Breast epithelium (tissue), 4 donors: ENCODE measurements around the gene STIM1. TPM values are rescaled to one million over a fixed set of nuclear protein-coding genes. Genes with fewer than 3 reads are reported as not detected.
A peak's percentile ranks its signal among the peaks of the same experiment; 100 is the strongest.

ENCODE experiments used
- DNase-seq, 2 donors: peaks; one replicate each; pipeline ENCODE4 v3.0.0-alpha.2; 2019; ENCODE audit warnings: low spot score in 2 of 2
- H3K27ac ChIP-seq, 2 donors: fragments of 200-600 bp; sonication (generic) in 1 of 2; one replicate each; pipeline ENCODE4 v1.5.1; 2016 to 2019; ENCODE audit warnings: mild to moderate bottlenecking in 1 of 2
- H3K27me3 ChIP-seq, 2 donors: fragments of 200-600 bp; sonication (generic) in 1 of 2; one replicate each; pipeline versions ENCODE4 v1.5.1 to v1.6.0; 2017 to 2019; ENCODE audit warnings: control low read depth in 1 of 2, mild to moderate bottlenecking in 1 of 2
- H3K36me3 ChIP-seq: fragments of 200-600 bp; one replicate; pipeline ENCODE4 v1.5.1; 2019
- H3K4me1 ChIP-seq, 2 donors: fragments of 200-600 bp; sonication (generic); one replicate each; pipeline ENCODE4 v1.5.1; 2016 to 2019; ENCODE audit warnings: control low read depth in 1 of 2
- H3K4me3 ChIP-seq, 3 donors: fragments of 200-600 bp; sonication (generic); 1 replicate in 2 of 3; 2 replicates in 1 of 3; pipeline ENCODE4 v1.5.1; 2016 to 2019; ENCODE audit warnings: mild to moderate bottlenecking in 3 of 3, moderate library complexity in 2 of 3
- H3K9me3 ChIP-seq, 2 donors: fragments of 200-600 bp; sonication (generic) in 1 of 2; one replicate each; pipeline ENCODE4 v1.5.1; 2016 to 2019; ENCODE audit warnings: control low read depth in 1 of 2
- CTCF ChIP-seq, 3 donors: fragments of 450-650 bp; IDR thresholded peaks; one replicate each; pipeline ENCODE4 v1.5.1; 2016 to 2017; ENCODE audit warnings: antibody characterized with exemption in 3 of 3, mild to moderate bottlenecking in 3 of 3, moderate library complexity in 3 of 3
- POLR2A ChIP-seq: fragments of 450-650 bp; IDR thresholded peaks from one replicate; pipeline ENCODE4 v1.6.1; 2016; ENCODE audit warnings: antibody characterized with exemption, mild to moderate bottlenecking, moderate library complexity
- POLR2AphosphoS5 ChIP-seq, 3 donors: sonication (generic); formaldehyde crosslinking; IDR thresholded peaks; one replicate each; pipeline ENCODE4 v1.6.1; 2017; ENCODE audit warnings: antibody characterized with exemption in 3 of 3
- intact Hi-C: fragments of 100-400 bp; cut with DNase I; formaldehyde crosslinking; loops from one replicate; pipeline ENCODE4 v1.15.1; 2023; ENCODE audit warnings: low total_unique reads
- total RNA-seq, 3 donors: library from RNA; depleted of rRNA; stranded (reverse); fragments of >200 nt; gene quantifications; one replicate each; pipeline ENCODE4 v1.1.0, GENCODE V29; 2016

The STIM1 gene
- total RNA-seq, 3 donors from 2014 or later: 44.2 to 68.2 (median 47.9) TPM

- Histone ChIP-seq H3K27me3 (no peaks in the 10 kb centered on the region), H3K4me3 (no peak overlapping the region), H3K36me3 (no peaks in the 10 kb centered on the region), H3K4me1 (peaks cover 0 to 28% of the 10 kb centered on the region in 2 donors), H3K27ac (peak overlapping the region; percentile 8 to 52), H3K9me3 (no peaks in the 10 kb centered on the region)
- DNase-seq: no peak
- no peak for TF ChIP-seq POLR2A
- no peak for TF ChIP-seq CTCF (IDR thresholded peaks at IDR 0.05)
- TF ChIP-seq POLR2AphosphoS5 (IDR thresholded peaks at IDR 0.05): no peak
- intact Hi-C loops: no loop called here
Observed at GRCh38 chr11:3936517-3936916, 81.1 kb downstream of the STIM1 start.

DNA sequence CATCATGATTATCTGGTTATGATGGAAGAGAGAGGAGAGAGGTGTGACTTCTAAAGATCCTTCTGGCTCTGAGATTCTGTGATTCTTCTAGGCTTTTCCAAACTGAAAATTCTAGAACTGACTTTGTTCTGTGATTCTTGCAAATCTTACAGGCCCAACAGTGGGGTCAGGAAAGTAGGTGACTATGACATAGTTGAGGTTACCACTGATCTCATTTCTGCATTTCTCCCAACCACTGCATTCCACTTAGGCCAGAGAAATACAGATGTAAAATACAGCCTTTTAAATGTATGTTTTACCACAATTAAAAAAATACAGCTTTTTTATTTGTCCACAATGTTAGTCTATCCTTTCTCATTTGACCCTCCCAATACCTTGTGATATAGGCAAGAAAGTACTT is 83.7 kb downstream of the STIM1 start:
- no peaks in the 10 kb centered on the region for H3K36me3 ChIP-seq
- H3K4me1 ChIP-seq: peaks cover 3 to 44% of the 10 kb centered on the region in 2 donors
- H3K9me3 ChIP-seq: no peaks in the 10 kb centered on the region
- no peaks in the 10 kb centered on the region for H3K27me3 ChIP-seq
- DNase-seq: no peak
- no peak overlapping the region for H3K4me3 ChIP-seq
- intact Hi-C loops: no loop called here
- H3K27ac ChIP-seq: peak overlapping the region; percentile 76 to 87
- TF ChIP-seq CTCF (IDR thresholded peaks at IDR 0.05) (no peak), POLR2AphosphoS5 (IDR thresholded peaks at IDR 0.05) (no peak), POLR2A (no peak)

DNA sequence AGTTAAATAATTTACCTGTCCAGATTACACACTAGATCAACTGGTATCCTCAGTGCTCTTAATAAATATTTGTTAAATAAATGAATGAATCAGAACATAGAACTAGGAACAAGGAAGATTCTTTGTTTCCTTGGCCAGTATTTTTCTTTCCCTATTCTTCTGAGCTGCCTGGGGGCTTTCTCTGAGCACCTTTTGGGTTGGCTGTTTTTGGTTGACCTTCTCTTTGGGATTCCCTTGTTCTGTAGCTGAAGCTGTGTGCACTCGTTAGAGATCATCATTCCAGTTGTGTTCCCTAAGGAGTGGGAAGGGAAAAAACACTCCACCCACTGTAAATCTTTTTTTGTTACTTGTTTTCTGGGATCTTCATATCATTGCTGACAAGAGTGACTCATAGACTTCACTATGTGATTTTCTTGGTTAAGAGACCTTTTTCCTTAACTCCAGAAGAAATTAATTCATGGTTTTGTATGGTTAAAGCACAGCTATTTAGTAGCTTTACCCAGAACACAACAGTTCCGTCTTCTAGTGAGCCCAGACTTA is 84.3 kb downstream of the STIM1 start:
- intact Hi-C loops: no loop called here

GRCh38 chr11:3942160-3942955 is 86.9 kb downstream of the STIM1 start:
- Histone ChIP-seq H3K27ac (peak overlapping the region; percentile 60 to 77), H3K27me3 (no peaks in the 10 kb centered on the region), H3K4me1 (peaks cover 13 to 42% of the 10 kb centered on the region in 2 donors), H3K4me3 (no peak overlapping the region), H3K9me3 (no peaks in the 10 kb centered on the region), H3K36me3 (no peaks in the 10 kb centered on the region)
- no peak for DNase-seq
- intact Hi-C loops: no loop called here
- TF ChIP-seq POLR2A (no peak), CTCF (IDR thresholded peaks at IDR 0.05) (no peak), POLR2AphosphoS5 (IDR thresholded peaks at IDR 0.05) (no peak)

More for the DNA sequence above, 84.3 kb downstream of the STIM1 start:
- Histone ChIP-seq H3K4me3 (no peak overlapping the region), H3K36me3 (no peaks in the 10 kb centered on the region), H3K9me3 (no peaks in the 10 kb centered on the region), H3K27ac (peak overlapping the region; percentile 76 to 87), H3K4me1 (peaks cover 6 to 45% of the 10 kb centered on the region in 2 donors), H3K27me3 (no peaks in the 10 kb centered on the region)
- TF ChIP-seq POLR2AphosphoS5 (IDR thresholded peaks at IDR 0.05) (peak in 2 of 3 donors; percentile 15 to 40), POLR2A (no peak)
- DNase-seq: peak in 1 of 2 donors; percentile 34

DNA sequence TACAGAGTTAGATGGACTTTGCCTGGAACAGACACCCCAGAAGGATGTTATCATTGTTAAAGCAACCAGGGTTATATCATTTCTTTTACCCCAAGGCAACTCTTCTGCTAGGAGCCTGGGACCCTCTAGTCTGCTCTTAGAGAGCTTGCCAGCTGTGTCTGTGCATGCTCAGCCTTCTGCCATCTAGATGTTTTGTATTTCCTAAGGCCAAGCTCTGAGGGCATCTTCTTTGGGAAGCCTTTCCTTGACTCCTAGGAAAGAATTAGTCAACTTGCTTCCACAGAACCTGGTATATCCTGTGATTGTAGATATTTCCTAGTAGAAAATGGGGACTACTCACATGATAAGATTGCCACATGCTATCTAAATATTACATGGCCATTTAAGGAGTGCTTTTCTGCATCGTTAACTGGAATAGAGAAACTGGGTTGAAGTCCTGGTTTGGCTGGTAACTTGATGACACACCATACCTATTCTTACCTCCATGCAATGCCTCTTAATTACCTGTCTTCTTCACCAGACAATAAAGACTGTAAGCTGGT is 87.6 kb downstream of the STIM1 start:
- Histone ChIP-seq H3K27me3 (no peaks in the 10 kb centered on the region), H3K27ac (peak overlapping the region; percentile 60 to 77), H3K36me3 (no peaks in the 10 kb centered on the region), H3K4me1 (peaks cover 13 to 48% of the 10 kb centered on the region in 2 donors), H3K9me3 (no peaks in the 10 kb centered on the region), H3K4me3 (no peak overlapping the region)
- intact Hi-C loops: no loop called here
- no peak for DNase-seq
- TF ChIP-seq POLR2AphosphoS5 (IDR thresholded peaks at IDR 0.05) (no peak), CTCF (IDR thresholded peaks at IDR 0.05) (no peak), POLR2A (no peak)
